Gastroesophageal sphincter (tissue), 3 donors: Measurements from ENCODE around the gene CCDC146.

Experiments
- POLR2A ChIP-seq, 2 donors: fragments of 450-650 bp; IDR thresholded peaks; one replicate each; pipeline ENCODE4 v1.6.1; 2017; ENCODE audit warnings: antibody characterized with exemption in 2 of 2, mild to moderate bottlenecking in 2 of 2, moderate library complexity in 1 of 2
- TF ChIP-seq, protein P1 (sequence below), 4 experiments: fragments of 200-600 bp in 2 of 4; fragments of 450-650 bp in 2 of 4; sonication (generic) in 1 of 4; IDR thresholded peaks; one replicate each; pipeline ENCODE4 v1.5.1; 2017 to 2019; ENCODE audit warnings: antibody characterized with exemption in 4 of 4, mild to moderate bottlenecking in 2 of 4, moderate library complexity in 2 of 4

DNA sequence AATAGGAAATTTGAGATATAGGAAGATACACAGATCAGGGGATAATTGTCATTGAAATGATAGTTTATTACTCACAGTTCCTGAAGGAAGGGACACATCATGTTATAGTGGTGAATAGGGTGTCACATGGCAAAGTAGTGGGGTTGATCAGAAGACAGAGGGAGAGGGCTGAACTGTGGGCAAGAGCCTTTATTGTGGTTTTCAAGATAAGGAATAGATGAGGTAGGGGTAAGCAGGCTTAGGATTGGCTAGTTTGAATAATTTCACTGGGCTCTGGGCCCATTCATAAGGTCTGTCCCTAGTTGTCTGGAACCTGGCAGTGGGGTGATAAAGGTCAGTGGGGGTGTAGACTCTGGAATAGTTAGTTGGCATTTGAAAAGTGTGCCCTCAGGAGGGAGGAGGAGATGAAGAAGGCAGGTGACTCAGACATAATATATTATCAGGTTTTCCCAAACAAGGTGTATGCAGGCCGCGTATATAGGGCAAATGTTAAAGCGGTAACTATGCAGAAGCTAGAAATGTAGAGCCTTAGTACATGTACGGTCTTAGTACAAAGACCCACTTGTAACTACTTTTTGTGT lies 58.7 kb downstream of the CCDC146 start:
- TF ChIP-seq POLR2A (IDR thresholded peaks at IDR 0.05): no peak
- TF ChIP-seq, protein P1, sequence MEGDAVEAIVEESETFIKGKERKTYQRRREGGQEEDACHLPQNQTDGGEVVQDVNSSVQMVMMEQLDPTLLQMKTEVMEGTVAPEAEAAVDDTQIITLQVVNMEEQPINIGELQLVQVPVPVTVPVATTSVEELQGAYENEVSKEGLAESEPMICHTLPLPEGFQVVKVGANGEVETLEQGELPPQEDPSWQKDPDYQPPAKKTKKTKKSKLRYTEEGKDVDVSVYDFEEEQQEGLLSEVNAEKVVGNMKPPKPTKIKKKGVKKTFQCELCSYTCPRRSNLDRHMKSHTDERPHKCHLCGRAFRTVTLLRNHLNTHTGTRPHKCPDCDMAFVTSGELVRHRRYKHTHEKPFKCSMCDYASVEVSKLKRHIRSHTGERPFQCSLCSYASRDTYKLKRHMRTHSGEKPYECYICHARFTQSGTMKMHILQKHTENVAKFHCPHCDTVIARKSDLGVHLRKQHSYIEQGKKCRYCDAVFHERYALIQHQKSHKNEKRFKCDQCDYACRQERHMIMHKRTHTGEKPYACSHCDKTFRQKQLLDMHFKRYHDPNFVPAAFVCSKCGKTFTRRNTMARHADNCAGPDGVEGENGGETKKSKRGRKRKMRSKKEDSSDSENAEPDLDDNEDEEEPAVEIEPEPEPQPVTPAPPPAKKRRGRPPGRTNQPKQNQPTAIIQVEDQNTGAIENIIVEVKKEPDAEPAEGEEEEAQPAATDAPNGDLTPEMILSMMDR (IDR thresholded peaks at IDR 0.05): no peak
